NB4 (cell line): ENCODE measurements around the gene UBE2C.

ENCODE experiments used
- CTCF ChIP-seq: IDR thresholded peaks from one replicate; pipeline ENCODE4 v1.5.1; 2012; ENCODE audit warnings: low read depth, low read length
- MAX ChIP-seq: IDR thresholded peaks from 2 replicates; pipeline ENCODE4 v1.6.1; 2011; ENCODE audit warnings: low read depth, low read length
- MYC ChIP-seq: IDR thresholded peaks from 2 replicates; pipeline ENCODE4 v1.6.1; 2011; ENCODE audit warnings: low read depth, low read length
- POLR2A ChIP-seq: IDR thresholded peaks from 2 replicates; pipeline ENCODE4 v1.6.1; 2011; ENCODE audit warnings: mild to moderate bottlenecking; ENCODE audit not compliant: insufficient read length; ENCODE audit errors: extremely low read depth

GRCh38 chr20:45850926-45851325 lies 38.5 kb downstream of the UBE2C start:
- no peak for TF ChIP-seq CTCF
- no peak for TF ChIP-seq POLR2A
- no peak for TF ChIP-seq MAX
- no peak for TF ChIP-seq MYC
